Limb (tissue), 2 donors: ENCODE data around the gene HNRNPA3.
"Not testable (repeated sequence)": the region's sequence is repeated elsewhere in the genome, so short reads cannot be mapped to it uniquely, and the experiment has no call there.

Source experiments
- DNase-seq, 2 donors: peaks; one replicate each; pipeline ENCODE4 v3.0.0-alpha.2; 2016; ENCODE audit errors: extremely low spot score in 2 of 2

The HNRNPA3 gene

DNA sequence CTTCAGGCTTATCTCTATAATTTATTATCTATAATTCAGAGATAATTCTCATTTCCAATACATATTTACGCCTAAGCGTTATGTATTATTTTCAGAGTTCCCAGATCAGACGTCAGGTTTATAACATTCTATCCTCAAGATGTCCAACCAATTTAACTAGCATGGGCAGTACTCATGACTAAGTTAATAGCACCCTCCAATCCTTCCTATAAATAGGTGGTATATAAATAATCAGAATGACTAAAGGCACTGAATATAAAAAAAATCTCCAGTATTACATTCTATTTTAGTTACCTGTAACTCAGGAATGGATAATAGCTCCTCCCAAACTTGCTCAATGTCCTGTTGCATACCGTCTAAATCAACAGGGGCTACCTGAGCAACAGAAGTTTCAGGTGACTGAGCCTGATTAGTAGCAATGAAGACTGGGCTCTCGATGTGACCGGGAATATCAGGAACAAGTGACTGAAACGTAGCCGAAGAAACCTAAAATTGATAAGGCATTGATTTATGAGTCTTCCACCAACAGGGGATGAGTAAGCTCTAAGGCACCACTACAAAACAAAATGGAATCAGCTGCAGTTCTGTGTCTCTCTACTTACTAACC, 19.6 kb downstream of the HNRNPA3 start:
- DNase-seq: no peak

DNA sequence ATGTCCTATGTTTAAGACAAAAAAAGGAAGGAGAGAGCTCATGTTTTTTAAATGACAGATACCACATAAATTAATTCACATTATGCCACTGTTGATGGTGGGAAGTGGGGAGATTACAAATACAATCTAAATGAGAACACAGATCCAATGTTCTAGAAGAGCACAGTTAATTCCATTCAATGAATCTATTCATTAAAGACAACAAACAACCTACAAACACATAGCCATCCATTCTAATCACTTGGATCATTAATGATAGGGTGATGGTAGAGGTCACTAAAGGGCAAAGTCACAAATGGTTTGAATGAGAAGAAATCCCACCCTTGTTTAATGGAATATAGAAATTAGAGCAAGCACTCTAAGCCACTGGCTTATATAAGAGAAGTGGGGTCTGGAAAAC, 21.7 kb downstream of the HNRNPA3 start:
- DNase-seq: no peak

DNA sequence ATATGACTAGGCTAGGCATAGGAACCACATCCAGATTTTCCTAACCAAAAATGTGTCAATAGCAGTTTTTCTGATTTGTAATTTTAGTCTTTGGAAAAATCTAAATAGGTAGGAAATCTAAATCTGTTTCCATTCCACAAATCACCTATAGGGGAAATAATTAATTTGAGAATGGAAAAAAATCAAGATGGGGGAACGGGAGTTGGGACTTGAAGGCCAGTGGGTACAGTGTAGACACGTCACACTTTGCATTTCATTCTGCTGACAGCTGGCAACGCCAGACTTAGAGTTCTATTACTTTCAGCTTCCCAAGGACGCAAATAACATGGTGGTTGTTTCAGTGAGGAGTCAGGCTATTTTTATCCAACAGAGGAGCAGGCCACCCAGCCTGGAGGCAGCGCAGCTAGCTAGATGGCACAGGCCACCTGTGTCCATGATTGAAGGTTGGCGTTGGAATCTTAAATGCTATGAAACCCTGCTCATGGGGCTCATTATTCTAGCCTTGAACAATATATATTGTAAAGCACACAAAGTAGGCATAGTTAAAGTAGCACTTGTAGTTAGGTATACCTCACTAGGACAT, 23.4 kb downstream of the HNRNPA3 start:
- DNase-seq: no peak

DNA sequence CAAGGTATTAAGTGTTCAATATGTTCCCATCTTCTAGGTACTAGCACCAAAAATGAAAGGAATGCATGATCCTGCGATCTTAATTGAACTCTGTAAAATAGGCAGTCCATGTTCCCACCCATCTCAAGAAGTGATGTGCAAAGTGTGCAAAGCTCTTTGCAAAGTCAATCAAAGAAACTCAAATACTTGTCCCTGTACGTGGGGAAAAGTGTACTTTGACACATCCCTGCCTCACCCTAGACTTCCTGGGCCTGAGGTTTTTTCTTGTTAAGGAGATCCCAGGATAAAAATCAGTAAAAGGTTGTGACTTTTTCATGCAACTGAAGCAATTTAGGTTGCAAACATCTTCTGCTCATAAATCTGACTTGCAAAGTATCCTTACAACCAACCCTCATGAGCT, 25.3 kb downstream of the HNRNPA3 start:
- DNase-seq: no peak

DNA sequence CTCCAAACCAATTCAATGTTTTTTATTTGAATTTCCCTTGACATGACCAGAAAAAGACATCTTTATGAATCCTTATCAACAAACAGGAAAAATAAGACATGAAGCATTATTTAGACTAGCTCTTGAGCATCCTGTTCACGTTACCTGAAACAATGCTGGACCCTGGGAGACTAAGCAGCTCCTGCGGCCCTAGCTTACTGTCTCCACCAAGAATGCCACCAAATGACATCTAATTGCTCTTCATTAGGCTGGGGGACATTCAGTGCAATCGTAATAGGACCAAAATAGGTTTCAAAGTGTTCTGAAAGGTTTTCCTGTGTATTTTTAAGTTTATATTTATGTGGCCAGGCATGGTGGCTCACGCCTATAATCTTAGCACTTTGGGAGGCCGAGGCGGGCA, 26.5 kb downstream of the HNRNPA3 start:
- no peak for DNase-seq

DNA sequence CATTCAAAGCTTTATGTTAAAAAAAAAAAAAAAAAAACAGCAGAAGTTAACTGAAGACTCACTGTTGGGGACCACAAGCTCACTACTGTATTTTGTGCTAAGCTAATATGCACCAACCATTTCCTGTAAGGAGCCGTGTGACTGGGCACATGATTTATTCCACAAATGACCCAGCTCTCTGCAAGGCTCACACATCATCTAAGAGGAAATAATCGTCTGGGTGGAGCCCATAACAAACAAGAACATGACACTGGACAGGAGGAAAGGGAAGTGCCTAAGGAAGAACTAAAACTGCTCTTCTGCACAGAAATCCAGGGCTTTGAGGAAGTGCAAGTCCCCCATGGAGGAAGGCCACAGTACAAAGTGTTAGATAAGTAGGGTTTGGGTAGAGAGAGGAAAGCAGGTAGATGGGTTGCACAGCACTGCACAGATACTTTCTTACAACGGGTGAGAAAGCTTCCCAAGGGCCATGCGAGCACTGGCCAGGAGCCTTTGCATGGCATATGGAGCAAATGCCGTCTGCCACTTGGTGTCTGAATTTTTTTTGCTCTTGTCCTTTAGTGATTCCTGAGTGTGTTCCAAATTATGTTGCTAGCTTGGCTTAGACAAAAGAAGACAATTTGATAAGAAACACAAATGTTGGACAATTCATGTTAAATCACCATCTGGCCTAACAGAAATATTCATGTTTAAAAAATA, 27.5 kb downstream of the HNRNPA3 start:
- no peak for DNase-seq

DNA sequence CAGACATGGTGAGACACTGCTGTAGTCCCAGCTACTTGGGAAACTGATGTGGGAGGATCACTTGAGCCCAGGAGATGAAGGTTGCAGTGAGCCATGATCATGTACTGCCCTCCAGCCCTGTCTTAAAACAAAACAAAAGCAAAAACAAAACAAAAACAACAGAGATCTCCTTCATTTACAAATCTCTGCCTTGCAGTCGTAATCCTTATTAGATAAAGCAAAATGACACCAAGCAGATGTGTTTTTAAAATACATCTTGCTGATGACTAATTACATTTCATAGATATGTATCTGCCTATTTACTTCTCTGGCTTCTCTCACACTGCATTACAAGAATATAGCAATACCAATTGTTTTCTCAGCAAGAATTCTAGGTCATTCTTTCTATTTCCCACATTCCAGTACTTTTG, 29.1 kb downstream of the HNRNPA3 start:
- DNase-seq: no peak

DNA sequence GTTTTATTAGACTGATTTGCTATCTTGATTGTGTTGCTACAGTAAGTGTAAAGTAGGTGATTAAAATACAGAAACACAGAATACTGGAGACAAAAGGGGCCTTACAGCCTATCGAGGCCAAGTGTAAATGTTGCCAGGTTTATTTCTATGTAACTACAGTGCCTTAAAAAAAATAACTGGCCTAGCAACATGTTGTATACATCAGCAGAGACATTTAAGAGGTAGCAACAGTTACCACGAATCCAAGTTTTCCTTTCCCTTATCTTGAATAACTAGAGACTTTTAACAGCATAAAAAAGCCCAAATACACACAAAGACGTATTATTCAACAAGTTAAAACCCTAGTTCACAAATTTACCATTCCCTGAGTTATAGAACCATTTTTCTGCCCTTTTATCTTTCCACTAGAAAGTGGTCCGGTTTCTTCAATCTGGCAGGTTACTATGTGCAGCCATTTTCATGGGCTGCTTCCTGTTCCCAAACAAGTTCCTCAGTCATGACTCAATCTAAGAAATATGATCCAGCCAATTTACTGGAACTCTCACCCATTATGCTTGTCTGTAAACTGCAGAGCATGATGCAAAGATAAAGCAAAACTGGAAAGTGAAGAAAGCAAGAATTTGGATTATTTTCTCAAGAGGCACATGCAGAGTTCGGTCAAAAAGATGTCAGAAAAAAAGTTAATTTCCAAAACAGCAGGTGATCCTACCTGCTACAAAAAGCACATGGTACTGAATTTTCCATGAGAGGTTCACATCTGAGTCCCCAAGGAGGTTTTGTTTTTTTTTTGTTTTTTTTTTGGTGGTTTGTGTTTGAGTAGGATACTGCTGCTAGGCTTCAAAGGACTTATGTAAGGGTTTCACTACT, 29.8 kb downstream of the HNRNPA3 start:
- peak in 1 of 2 donors; percentile 90 for DNase-seq

DNA sequence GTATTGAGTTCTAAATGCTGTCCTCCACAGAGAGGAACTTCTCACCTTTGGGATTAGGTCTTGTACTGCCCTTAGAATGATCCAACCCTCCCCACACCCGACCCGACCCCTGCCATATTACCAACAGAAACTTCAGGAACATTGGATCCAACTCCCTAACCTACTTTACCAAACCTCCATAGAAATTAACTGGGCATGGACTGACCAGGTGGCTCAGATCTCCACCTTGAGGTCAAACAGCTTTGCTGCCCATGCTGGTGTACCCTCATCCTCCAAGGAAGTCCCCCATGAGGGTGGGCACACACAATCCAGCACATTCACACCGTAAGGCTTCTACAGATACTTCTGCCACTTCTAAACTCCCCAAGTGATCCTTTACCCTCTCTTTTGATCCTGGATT, 30.5 kb downstream of the HNRNPA3 start:
- DNase-seq: no peak

DNA sequence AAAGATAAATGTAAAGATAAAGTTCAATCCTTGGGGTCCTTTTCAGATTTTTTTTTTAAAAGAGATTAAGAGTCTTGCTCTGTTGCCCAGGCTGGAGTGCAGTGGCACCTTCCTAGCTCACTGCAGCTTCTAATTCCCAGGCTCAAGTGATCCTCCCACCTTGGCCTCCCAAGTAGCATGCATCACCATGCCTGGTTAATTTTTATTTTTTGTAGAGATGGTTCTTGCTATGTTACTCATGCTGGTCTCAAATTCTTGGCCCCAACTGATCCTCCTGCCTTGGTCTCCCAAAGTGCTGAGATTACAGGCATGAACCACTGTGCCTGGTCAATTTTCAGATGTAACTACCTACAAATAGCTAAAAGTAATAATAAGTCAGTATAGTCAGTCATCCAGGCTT, 30.9 kb downstream of the HNRNPA3 start:
- DNase-seq: no peak

DNA sequence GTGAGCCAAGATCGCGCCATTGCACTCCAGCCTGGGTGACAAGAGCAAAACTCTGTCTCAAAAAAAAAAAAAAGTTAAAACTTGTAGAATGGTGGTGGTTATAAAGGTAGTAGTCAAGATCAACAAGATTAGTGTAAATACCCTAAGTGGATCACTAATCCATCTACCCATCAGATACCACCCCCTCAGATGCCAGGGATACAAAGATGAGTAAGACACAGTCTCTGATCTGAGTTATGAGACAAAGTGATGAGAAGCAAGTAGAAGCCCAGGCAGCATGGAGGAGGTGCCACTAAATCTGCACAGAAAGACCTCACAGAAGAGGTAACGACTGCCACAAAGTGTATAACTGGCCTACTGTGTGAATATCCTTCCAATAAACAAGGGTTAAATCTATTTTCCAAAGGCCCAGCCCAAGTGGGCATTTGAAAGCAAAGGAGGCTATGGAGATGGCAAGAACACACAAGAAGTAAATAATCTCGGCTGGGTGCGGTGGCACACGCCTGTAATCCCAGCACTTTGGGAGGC, 31.7 kb downstream of the HNRNPA3 start:
- DNase-seq: no peak

DNA sequence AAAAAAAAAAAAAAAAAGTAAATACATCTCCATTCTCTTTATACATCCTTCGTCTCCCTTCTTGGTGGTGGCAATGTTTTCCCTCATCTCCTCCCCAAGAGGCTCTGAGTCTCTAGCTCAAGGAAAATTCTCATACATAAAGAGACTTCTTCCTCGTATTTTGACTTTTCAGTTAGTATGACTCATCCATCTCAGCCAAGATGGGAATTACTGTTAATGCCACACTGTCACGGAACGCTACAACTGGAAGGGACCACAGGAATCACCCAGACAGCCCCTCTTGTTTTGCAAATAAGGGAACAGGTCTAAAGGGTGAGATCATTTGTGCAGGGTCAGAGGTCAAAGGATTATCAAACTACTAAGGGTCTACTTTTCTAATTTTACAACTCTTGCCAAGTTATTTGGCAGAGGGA, 32.4 kb downstream of the HNRNPA3 start:
- no peak for DNase-seq

DNA sequence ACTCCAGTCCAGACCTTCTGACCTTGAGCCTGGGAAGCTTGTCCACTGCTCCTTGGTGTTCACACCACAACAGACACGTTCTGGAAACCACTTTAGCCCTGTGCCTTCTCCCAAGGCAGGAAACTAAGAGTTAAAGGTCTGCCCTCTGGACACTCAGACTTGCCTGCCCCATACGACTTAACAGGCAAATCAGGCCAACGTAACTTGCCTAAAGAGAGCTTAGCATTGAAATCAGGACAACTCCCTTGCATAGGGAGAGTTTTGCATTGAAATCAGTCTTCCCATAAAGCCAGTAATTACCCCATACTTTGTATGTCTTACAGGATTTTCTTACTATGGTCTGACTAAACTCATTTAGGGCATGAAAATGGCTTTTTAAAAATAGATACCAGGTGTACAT, 33.4 kb downstream of the HNRNPA3 start:
- DNase-seq: no peak

DNA sequence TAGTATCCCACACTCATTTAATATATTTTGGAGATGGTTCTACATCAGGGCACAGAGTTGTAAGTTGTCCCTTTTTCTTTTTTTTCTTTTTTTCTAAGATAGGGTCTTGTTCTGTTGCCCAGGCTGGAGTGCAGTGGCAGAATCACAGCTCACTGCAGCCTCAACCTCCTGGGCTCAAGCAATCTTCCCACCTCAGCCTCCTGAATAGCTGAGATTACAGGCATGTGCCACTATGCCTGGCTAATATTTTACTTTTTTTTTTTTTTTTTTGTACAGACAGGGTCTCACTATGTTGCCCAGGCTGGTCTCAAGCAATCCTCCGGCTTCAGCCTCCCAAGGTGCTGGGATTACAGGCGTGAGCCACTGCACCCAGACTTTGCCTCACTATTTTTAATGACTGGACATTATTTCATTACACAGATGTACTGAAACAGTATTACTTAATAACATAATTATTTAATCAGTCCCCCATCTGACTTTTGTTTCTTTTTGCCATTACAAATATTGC, 34.0 kb downstream of the HNRNPA3 start:
- DNase-seq: not testable (repeated sequence)

DNA sequence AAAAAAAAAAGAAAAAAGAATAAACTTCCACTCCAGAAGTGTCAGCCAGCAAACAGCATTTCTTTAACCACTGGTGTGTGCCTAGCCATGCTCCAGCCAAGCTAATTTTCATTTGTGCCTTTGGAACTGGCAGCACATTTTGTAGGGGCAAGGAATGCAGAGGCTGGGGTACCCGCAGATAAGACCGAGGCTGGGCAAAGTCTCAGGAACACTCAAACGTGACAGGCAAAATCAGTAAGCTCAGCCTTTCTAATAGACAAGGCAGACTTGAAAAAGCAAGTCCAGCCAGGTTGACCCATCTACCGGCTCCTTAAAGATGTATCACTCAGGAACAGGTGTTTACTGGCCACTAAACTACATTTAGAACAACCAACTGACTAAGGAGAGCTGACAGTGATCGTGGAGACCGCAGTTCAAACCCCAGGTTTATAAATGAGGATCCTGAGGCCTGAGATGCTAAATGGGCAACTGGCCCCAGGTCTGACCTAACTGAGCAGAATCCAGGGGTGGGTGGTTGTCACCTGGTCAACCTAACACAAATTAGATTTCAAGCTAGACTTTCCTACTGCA, 35.2 kb downstream of the HNRNPA3 start:
- no peak for DNase-seq

DNA sequence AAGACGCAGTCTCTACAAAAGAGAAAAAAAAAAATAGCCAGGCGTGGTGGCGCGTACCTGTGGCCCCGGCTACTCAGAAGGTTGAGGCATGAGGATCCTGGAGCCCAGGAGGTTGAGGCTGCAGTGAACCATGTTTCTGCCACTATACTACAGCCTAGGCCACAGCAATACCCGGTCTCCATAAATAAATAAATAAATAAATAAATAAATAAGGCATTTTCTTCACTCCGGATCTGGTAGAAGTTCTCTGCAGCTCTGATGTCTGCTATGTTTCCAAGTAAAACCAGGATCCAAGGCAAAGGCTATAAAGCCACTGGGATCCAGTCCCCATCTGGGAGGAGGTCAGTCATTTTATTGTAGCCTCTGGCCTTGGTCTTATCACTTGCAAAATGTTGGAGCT, 36.4 kb downstream of the HNRNPA3 start:
- no peak for DNase-seq

DNA sequence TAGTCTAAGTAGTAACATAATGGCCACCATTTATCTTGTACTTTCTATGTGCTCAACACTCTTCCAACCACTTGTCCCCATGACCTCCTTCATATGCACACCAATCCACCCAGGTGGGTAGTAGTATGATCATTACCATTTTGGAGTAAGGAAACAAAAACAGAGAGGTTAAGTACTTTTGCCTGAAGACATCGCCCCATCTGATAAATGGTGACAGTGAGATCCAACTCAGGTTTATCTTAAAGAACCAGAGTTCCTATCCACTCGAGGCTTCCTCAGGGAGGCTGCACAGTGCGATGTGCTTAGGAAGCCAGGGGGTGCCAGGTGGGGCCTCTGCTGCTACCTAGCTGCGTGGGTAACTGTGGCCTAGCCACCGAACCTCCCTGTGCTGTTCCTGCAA, 37.9 kb downstream of the HNRNPA3 start:
- DNase-seq: no peak

DNA sequence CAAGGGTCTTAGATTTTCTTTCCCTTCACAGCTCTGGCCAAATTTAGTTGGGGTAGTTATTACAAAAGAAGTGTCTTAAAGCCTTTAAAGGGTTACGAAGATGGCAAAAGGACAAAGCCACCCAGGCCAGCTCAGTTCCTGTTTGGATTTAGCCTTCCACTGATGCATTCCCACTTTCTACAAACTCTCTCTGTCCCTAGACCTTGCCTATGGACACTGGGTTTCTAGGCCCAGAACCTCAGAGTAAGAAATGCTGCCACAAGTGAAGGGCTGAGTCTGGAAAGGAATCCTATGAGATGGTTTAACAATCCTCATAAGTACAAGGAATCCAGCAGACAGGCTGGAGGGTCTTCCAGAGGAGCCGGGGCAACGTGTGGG, 38.6 kb downstream of the HNRNPA3 start:
- no peak for DNase-seq

DNA sequence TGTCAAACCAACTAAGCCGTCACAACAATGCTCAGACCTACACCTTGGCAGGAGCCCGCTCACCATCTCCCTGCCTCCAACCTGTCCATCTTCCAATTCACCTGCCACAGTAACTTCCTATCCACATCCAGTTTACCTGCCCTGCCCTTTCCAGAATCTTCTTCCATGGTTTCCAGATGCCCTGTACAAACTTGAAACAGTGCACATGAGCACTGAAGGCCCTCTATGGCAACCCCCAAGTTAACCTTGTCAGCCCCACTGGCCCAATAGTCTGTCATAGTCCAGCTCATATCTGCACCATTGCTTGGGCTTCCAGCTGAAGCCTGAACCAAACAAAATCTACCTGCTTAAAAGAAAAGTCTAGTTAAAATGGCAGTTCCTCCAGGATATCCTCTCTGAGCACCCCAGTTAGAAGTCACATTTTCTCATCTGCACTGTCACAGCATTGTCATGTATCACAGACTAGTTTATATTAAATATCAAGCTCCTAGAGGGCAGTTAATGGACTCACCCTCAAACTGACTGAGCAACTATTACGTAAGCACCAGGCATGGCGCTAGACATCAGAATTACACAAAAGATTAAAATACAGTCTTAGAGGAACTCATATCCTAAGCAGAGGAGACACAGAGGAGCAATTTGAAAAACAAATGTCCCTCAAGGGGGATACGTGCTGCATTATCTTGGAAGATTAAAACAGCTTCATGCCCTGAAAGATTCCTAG, 40.4 kb downstream of the HNRNPA3 start:
- DNase-seq: no peak

DNA sequence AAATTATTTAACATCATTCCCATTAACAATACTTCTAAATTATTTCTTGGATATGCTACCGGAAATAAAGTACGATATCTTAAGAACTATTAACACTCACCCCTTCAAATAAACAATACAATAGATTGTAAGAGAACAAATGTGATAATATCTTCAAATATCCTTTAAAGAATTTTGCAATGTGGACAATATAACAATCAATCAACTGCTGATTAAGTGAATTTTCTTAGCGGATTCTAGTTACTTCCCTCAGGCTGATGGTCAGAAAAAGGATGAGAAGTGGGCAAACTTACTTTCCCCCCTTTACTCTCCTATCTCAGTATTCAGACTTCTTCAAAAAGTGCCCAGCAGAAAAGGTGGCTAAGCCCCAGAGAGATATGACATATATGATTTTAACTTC, 41.1 kb downstream of the HNRNPA3 start:
- DNase-seq: no peak
